ENCODE measurements around the gene PEPD.

The PEPD gene

GRCh38 chr19:33546656-33547055, 25.1 kb upstream of the PEPD start:
- no peak for DNase-seq (ENCODE audit: low spot score)

- no peak for DNase-seq (ENCODE audit: low spot score)
Measured at GRCh38 chr19:33545217-33545981, 23.8 kb upstream of the PEPD start.

GRCh38 chr19:33535226-33535625, 13.6 kb upstream of the PEPD start:
- no peak for DNase-seq (ENCODE audit: low spot score)

DNA sequence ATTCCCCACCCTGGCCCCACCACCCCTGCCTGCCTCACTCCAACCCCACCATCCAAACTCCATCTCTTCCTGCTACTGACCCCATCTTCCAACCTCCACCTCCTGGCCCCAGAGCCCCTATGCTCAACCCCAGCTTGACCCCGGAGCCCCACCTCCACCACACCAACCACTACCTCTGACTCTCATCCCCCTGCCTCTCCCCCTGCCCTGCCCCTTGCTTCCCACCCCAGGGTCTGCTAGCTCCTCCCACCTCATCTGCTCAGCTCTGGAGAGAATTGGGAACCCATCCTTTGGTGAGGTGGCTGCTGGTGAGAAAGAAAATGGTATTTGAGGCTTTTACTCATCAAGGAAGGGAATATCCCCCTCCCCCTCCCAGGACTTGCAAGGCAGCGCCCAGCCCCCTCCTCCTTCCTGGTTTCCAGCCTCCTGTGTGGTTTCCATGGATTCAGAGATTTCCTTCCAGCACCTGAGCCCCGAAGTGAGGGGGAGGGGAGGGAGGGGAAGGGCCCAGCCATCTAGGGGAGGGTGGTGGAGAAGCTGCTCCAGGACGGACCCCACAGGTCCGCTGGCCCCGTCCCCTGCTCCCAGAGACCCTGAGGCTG, 11.4 kb upstream of the PEPD start:
- DNase-seq (ENCODE audit: low spot score) = no peak

DNA sequence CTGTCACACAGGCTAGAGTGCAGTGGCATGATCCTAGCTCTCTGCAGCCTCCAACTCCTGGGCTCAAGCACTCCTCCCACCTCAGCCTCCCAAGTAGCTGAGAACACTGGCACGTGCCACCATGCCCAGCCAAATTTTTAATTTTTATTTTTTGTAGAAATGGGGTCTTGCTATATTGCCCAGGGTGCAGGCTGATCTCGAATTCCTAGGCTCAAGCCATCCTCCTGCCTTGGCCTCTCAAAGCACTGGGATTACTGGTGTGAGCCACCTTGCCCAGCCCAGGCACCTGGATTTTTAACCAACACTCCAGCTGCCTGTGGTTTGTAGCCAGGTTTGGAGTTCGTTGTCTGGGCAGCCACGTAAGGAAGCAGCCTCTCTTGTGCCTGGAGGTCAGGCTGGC, 9.3 kb upstream of the PEPD start:
- DNase-seq (ENCODE audit: low spot score) = no peak

DNA sequence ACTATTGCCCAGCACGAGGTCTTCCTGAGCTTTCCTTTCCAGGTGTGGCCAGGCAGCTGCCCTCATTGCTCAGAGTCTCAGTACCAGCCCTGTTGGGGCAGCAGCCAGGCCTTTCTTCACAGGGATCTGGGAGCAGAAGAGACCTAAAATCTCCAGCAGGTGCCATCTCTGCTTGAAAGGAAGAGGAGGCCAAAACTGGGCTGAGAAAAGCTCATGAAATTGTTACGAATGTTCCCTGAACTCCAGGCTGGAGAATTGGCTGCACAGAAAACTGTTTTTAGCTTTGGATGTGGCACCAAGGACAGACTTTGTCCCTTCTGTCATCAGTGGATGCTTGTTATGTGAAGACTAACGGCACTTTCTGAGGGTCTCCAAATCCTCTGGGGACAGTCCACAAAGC, 8.7 kb upstream of the PEPD start:
- no peak for DNase-seq (ENCODE audit: low spot score)

DNA sequence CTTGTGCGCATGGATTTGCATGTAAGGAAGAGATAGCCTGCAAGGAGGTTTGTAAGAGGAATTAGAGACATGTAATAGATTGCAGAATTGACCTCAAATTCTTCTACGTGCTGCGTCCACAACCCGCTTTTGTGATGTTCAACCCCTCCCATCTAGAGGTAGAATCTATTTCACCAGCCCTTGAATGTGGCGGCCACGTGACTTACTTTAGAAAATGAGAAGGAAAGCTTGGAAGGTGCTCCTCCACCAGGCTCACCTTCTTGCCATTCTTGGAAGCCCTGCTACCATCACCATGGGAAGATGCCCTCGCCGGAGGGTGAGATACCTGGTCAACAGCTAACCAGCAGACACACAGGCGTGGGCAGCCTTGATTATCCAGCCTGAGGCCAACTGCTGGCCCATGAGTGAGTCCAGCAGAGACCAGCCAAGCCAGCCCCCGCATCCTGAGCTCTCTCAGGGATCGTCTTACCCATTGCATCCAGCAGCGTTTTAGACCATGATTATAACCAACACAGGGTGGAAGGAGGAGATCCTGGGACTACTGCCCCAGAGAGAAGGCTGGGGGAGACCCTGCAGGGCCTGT, 7.6 kb upstream of the PEPD start:
- DNase-seq (ENCODE audit: low spot score) = no peak

DNA sequence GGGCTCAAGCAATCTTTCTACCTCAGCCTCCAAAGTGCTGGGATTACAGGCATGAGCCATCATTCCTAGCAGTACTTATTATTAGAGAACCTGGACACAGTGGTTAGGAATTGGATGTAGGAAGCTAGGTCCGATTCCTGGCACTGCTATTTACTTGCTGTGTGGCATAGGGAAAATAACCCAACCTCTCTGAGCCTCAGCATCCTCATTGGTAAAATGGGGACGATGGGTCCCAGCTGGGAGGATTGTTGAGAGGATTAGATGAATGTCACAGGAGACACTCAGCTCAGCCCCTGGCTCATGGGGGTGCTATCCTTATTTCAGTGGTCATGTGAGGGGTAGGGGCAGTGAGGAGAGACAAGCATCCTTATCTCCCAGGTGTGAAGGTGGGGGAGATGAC, 6.8 kb upstream of the PEPD start:
- DNase-seq (ENCODE audit: low spot score) = no peak

DNA sequence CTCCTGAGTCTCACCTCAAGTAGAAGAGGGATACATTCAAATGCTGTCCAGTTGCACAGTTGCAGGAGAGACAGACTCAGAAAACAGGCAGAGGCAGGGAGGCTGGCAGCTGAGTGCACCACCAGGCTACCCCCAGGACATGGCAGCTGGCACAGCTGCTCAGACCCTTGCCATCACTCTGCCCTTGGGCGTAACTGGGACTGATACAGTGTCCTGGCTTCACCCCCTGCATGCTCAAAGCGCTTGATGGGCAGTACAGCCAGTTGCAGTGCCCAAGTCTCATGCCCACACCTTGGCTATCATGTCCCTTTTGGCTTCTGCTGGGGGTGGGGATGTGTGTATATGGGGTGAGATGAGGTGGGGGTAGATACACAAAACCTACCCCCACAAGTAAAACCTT, 5.5 kb upstream of the PEPD start:
- DNase-seq (ENCODE audit: low spot score) = no peak

DNA sequence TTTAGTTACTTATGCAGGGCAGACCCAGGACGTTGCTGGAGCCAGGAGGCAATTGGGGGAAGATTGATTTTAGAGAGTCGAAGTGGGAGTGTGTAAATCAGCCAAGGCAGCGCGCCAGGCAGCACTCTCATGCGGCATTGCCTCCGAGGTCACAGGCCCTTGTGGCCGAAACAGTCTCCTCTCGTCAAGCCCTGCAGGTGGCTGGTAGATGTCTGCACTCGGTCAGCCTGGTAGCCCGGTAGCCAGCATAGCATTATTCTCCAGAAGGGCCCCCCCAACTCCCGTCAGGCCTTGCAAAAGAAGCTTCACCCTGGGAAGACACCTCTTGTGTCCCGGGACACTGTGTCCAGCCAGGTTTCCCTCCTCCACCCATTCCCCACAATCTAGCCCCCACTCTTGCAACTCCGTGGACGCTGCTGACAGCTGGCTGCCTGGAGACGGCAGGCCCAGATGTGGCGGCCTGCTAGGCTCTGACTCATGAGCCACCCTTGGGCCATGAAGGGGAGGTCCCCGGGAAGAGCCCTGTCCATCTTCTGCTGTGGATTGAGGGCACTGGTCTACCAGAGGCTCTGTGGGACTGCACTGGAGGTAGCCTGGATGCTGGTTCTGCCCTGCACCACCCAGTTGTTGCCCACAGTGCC, 2.6 kb upstream of the PEPD start:
- DNase-seq (ENCODE audit: low spot score) = no peak

- DNase-seq (ENCODE audit: low spot score) = no peak
Measured at GRCh38 chr19:33523167-33523566, 1.6 kb upstream of the PEPD start.

DNA sequence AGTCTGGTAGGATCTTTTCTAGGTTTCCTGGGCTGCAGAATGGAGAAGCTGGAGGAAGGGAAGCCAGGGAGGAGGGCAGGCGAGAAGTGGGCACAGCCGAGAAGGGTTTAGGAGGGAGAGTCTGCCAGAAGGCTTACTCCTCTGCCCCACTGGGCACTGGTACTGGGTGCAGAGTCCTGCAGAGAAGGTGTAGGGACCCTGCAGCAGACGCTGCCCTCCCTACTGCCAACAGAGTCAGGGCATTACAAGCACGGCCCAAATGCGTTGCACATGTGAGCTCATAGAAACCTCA, 726 bp upstream of the PEPD start:
- DNase-seq (ENCODE audit: low spot score) = no peak

GRCh38 chr19:33520844-33521479, 629 bp downstream of the PEPD start:
- no peak for DNase-seq (ENCODE audit: low spot score)

- no peak for DNase-seq (ENCODE audit: low spot score)
Measured at GRCh38 chr19:33520048-33520643, 1.4 kb downstream of the PEPD start.

DNA sequence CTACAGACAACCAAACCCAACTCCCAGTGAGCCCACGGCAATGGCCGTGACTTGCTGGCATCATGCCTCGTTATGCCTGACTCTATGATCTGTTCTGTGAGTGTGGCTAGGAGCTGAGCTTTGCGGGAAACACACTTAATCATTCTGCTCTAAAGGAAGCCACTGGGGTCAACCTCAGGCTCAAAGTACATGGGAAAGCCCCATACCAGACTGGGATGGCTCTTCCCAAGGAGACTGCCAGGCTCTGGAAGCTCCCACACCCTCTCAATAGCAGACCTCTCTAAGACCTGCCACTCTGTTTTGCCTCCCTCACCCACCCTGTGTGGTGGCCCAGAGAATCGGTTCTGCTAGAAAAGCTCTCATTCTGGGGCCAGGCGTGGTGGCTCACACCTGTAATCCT, 2.2 kb downstream of the PEPD start:
- no peak for DNase-seq (ENCODE audit: low spot score)

GRCh38 chr19:33518541-33518940, 3.0 kb downstream of the PEPD start:
- no peak for DNase-seq (ENCODE audit: low spot score)

- DNase-seq (ENCODE audit: low spot score) = no peak
Measured at GRCh38 chr19:33517922-33518321, 3.7 kb downstream of the PEPD start.

GRCh38 chr19:33515921-33516320, 5.7 kb downstream of the PEPD start:
- no peak for DNase-seq (ENCODE audit: low spot score)

GRCh38 chr19:33514885-33515551, 6.6 kb downstream of the PEPD start:
- peak; percentile 44 for DNase-seq (ENCODE audit: low spot score)

GRCh38 chr19:33513424-33513823, 8.2 kb downstream of the PEPD start:
- DNase-seq (ENCODE audit: low spot score) = no peak

DNA sequence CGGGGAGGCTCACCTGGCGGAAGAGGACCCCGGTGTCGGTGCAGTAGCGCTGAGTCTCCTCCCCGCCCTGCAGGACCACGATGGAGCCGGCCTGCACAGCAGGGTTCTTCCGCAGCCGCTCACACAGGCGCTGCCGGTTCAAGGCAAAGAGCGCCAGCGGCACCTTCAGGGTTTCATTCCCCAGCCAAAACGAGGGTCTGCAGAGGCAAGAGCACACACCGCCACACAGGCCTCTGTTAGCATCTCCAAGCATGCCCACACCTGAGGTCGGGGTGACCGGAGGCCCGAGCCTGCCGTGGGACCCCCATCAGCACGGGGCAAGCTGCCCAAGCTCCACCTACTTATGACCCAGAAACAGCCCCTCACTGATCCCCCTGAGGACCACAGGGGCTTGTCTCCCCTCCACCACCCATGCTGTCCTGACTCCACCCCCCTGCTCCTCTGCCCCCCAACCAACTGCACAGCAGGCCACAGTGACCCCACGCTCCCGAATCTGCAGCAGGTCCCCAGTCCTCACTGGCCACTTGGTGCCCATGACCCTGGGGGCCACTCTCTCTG, 8.9 kb downstream of the PEPD start:
- DNase-seq (ENCODE audit: low spot score) = no peak

GRCh38 chr19:33512021-33512420, 9.6 kb downstream of the PEPD start:
- DNase-seq (ENCODE audit: low spot score) = no peak
